ENCODE data around the gene FFAR3. TPM values are rescaled to one million over a fixed set of nuclear protein-coding genes. Genes with fewer than 3 reads are reported as not detected.

The FFAR3 gene
- total RNA-seq, 1 donor from 2014 or later: not detected

- DNase-seq (ENCODE audit: low read depth) (no peak), FAIRE-seq (no peak)
- no peaks in the 10 kb centered on the region for H3K27me3 ChIP-seq (ENCODE audit: control insufficient read depth, insufficient read depth, low read length)
- no peaks in the 10 kb centered on the region for H3K36me3 ChIP-seq (ENCODE audit: control insufficient read depth, insufficient read depth, low read length)
- H3K4me3 ChIP-seq (ENCODE audit: low read depth, low read length): no peak overlapping the region
- TF ChIP-seq, protein P1, sequence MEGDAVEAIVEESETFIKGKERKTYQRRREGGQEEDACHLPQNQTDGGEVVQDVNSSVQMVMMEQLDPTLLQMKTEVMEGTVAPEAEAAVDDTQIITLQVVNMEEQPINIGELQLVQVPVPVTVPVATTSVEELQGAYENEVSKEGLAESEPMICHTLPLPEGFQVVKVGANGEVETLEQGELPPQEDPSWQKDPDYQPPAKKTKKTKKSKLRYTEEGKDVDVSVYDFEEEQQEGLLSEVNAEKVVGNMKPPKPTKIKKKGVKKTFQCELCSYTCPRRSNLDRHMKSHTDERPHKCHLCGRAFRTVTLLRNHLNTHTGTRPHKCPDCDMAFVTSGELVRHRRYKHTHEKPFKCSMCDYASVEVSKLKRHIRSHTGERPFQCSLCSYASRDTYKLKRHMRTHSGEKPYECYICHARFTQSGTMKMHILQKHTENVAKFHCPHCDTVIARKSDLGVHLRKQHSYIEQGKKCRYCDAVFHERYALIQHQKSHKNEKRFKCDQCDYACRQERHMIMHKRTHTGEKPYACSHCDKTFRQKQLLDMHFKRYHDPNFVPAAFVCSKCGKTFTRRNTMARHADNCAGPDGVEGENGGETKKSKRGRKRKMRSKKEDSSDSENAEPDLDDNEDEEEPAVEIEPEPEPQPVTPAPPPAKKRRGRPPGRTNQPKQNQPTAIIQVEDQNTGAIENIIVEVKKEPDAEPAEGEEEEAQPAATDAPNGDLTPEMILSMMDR (IDR thresholded peaks at IDR 0.05; ENCODE audit: insufficient read depth, low read length, severe bottlenecking): no peak
Observed at GRCh38 chr19:35362261-35363000, 4.2 kb downstream of the FFAR3 start.

- FAIRE-seq: no peak
- H3K27me3 ChIP-seq (ENCODE audit: control insufficient read depth, insufficient read depth, low read length): no peaks in the 10 kb centered on the region
- no peaks in the 10 kb centered on the region for H3K36me3 ChIP-seq (ENCODE audit: control insufficient read depth, insufficient read depth, low read length)
- TF ChIP-seq, protein P1 (IDR thresholded peaks at IDR 0.05; ENCODE audit: insufficient read depth, low read length, severe bottlenecking): no peak
- DNase-seq (ENCODE audit: low read depth): no peak
- no peak overlapping the region for H3K4me3 ChIP-seq (ENCODE audit: low read depth, low read length)
Observed at GRCh38 chr19:35363001-35363590, 4.8 kb downstream of the FFAR3 start.

DNA sequence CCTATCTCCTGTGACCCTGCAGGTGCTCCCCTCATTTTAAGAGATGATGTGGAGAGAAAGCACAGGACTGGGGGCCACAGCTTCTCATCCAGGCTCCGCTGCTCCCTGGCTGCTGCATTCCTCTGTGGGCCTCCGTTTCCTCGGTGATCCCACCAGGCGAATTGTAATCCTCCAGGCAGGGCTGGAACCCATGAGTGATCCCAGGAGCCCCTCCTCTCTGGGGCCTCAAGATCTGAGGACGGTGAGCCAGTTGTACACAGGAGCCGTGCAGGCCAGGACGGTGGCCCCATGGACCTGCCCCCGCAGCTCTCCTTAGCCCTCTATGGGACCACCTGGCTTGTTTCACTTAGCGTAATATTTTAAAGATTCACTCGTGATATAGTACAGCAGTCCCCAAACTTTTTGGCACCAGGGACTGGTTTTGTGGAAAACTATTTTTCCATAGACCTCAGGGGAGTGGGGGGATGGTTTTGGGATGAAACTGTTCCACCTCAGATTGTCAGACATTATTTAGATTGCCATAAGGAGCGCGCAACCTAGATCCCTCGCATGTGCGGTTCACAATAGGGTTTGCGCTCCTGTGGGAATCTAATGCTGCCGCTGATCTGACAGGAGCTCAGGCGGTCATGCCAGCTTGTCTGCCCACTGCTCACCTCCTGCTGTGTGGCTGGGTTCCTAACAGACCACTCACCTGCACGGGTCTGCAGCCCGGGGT is 5.6 kb downstream of the FFAR3 start:
- no peaks in the 10 kb centered on the region for H3K27me3 ChIP-seq (ENCODE audit: control insufficient read depth, insufficient read depth, low read length)
- FAIRE-seq (no peak), DNase-seq (ENCODE audit: low read depth) (no peak)
- TF ChIP-seq, protein P1 (IDR thresholded peaks at IDR 0.05; ENCODE audit: insufficient read depth, low read length, severe bottlenecking): no peak
- H3K36me3 ChIP-seq (ENCODE audit: control insufficient read depth, insufficient read depth, low read length): no peaks in the 10 kb centered on the region
- H3K4me3 ChIP-seq (ENCODE audit: low read depth, low read length): no peak overlapping the region

GRCh38 chr19:35365303-35365702 is 7.0 kb downstream of the FFAR3 start:
- no peak for DNase-seq (ENCODE audit: low read depth)

DNA sequence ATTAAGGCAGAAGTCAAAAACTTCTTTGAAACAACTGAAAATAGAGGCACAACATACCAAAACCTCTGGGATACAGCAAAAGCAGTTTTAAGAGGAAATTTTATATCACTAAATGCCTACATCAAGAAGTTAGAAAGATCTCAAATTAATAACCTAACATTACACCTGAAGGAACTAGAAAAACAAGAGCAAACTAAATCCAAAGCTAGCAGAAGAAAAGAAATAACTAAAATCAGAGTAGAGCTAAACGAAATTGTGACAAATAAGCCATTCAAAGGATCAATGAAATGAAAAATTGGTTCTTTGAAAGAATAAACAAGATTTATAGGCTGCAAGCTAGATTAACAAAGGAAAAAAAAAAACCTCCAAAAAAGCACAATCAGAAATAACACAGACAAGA is 10.1 kb downstream of the FFAR3 start:
- TF ChIP-seq, protein P1 (IDR thresholded peaks at IDR 0.05; ENCODE audit: insufficient read depth, low read length, severe bottlenecking): no peak
- DNase-seq (ENCODE audit: low read depth) (no peak), FAIRE-seq (no peak)

More at GRCh38 chr19:35365303-35365702, 7.0 kb downstream of the FFAR3 start:
- Histone ChIP-seq H3K36me3 (ENCODE audit: control insufficient read depth, insufficient read depth, low read length) (no peaks in the 10 kb centered on the region), H3K4me3 (ENCODE audit: low read depth, low read length) (no peak overlapping the region), H3K27me3 (ENCODE audit: control insufficient read depth, insufficient read depth, low read length) (no peaks in the 10 kb centered on the region)
- TF ChIP-seq, protein P1 (IDR thresholded peaks at IDR 0.05; ENCODE audit: insufficient read depth, low read length, severe bottlenecking): no peak
- FAIRE-seq: peak; percentile 13

More for the DNA sequence above, 10.1 kb downstream of the FFAR3 start:
- Histone ChIP-seq H3K4me3 (ENCODE audit: low read depth, low read length) (no peak overlapping the region), H3K36me3 (ENCODE audit: control insufficient read depth, insufficient read depth, low read length) (no peaks in the 10 kb centered on the region), H3K27me3 (ENCODE audit: control insufficient read depth, insufficient read depth, low read length) (no peaks in the 10 kb centered on the region)
